ENCODE results near the gene TNRC6B.

TNRC6B gene

GRCh38 chr22:40244586-40244985 lies 66.9 kb downstream of the TNRC6B start:
- Histone ChIP-seq H3K4me1 (ENCODE audit: low read length) (peaks cover 5% of the 10 kb centered on the region), H2AFZ (ENCODE audit: low read length) (no peak overlapping the region), H3K36me3 (replicated peaks; ENCODE audit: insufficient read depth, low read length) (no peaks in the 10 kb centered on the region; the same call in 1 of the 2 replicates), H3K4me2 (ENCODE audit: low read depth, low read length) (no peak overlapping the region), H3K9me2 (replicated peaks; ENCODE audit: insufficient read depth, low read length) (no peaks in the 10 kb centered on the region), H3K79me2 (ENCODE audit: low read length) (peaks cover 79% of the 10 kb centered on the region), H3K4me3 (ENCODE audit: low read length) (no peak overlapping the region), H3K27me3 (replicated peaks; ENCODE audit: insufficient read depth, low read length) (no peaks in the 10 kb centered on the region), H3K9me3 (replicated peaks; ENCODE audit: insufficient read depth, low read length) (no peaks in the 10 kb centered on the region), H4K20me1 (ENCODE audit: insufficient read depth, low read length) (no peaks in the 10 kb centered on the region), H3K27ac (ENCODE audit: low read length) (no peak overlapping the region), H3K9ac (ENCODE audit: low read length) (no peak overlapping the region), H3F3A (ENCODE audit: insufficient read depth, low read length) (no peaks in the 10 kb centered on the region)
- no peak for TF ChIP-seq EZH2phosphoT487 (IDR thresholded peaks at IDR 0.05; ENCODE audit: low read length)
- no peak for TF ChIP-seq EZH2 (optimal IDR thresholded peaks at IDR 0.05; ENCODE audit: low read depth, low read length)
- DNase-seq, result no peak

GRCh38 chr22:40247976-40248375 lies 70.3 kb downstream of the TNRC6B start:
- TF ChIP-seq CTCF (IDR thresholded peaks at IDR 0.05; ENCODE audit: low read length) (no peak), EZH2phosphoT487 (IDR thresholded peaks at IDR 0.05; ENCODE audit: low read length) (no peak), EZH2 (optimal IDR thresholded peaks at IDR 0.05; ENCODE audit: low read depth, low read length) (no peak)
- no peaks in the 10 kb centered on the region; the same call in 1 of the 2 replicates for H3K36me3 ChIP-seq (replicated peaks; ENCODE audit: insufficient read depth, low read length)

DNA sequence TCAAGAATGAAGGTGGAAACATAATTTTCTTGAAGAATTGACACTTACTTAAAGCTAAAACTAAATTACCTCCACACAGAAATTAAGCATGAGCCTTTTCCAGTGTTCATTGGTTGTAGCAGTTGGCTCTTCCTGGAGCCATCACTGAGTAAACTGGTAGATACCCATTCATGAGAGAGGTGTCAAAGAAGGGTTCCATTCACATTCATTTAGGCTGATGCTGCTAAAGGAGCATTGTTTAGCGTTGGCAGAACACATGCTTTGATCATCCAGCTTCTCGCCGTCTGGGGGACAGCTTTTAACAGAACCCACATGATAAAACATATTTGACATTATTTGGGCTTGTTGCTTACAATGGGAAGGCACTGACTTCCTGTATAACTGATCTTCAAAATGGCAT lies 71.6 kb downstream of the TNRC6B start:
- peaks cover 54% of the 10 kb centered on the region for H3K79me2 ChIP-seq (ENCODE audit: low read length)

More at GRCh38 chr22:40247976-40248375, 70.3 kb downstream of the TNRC6B start:
- H4K20me1 ChIP-seq (ENCODE audit: insufficient read depth, low read length), result no peaks in the 10 kb centered on the region
- no peaks in the 10 kb centered on the region for H3K9me2 ChIP-seq (replicated peaks; ENCODE audit: insufficient read depth, low read length)
- H3K27me3 ChIP-seq (replicated peaks; ENCODE audit: insufficient read depth, low read length), result no peaks in the 10 kb centered on the region
- H3K9me3 ChIP-seq (replicated peaks; ENCODE audit: insufficient read depth, low read length), result no peaks in the 10 kb centered on the region
- no peak overlapping the region for H2AFZ ChIP-seq (ENCODE audit: low read length)
- no peak overlapping the region for H3K9ac ChIP-seq (ENCODE audit: low read length)
- H3K4me1 ChIP-seq (ENCODE audit: low read length), result peaks cover 5% of the 10 kb centered on the region
- no peak overlapping the region for H3K4me3 ChIP-seq (ENCODE audit: low read length)
- H3K4me2 ChIP-seq (ENCODE audit: low read depth, low read length), result no peak overlapping the region
- no peak for DNase-seq
- H3K27ac ChIP-seq (ENCODE audit: low read length), result no peak overlapping the region
- H3K79me2 ChIP-seq (ENCODE audit: low read length), result peaks cover 58% of the 10 kb centered on the region
- no peaks in the 10 kb centered on the region for H3F3A ChIP-seq (ENCODE audit: insufficient read depth, low read length)

More for the DNA sequence above, 71.6 kb downstream of the TNRC6B start:
- H3K9me2 ChIP-seq (replicated peaks; ENCODE audit: insufficient read depth, low read length), result no peaks in the 10 kb centered on the region
- H3K27ac ChIP-seq (ENCODE audit: low read length), result no peak overlapping the region
- no peaks in the 10 kb centered on the region for H3K4me1 ChIP-seq (ENCODE audit: low read length)
- TF ChIP-seq EZH2phosphoT487 (IDR thresholded peaks at IDR 0.05; ENCODE audit: low read length), result no peak
- no peak for TF ChIP-seq EZH2 (optimal IDR thresholded peaks at IDR 0.05; ENCODE audit: low read depth, low read length)
- no peak for TF ChIP-seq CTCF (IDR thresholded peaks at IDR 0.05; ENCODE audit: low read length)
- no peaks in the 10 kb centered on the region for H4K20me1 ChIP-seq (ENCODE audit: insufficient read depth, low read length)
- H3K27me3 ChIP-seq (replicated peaks; ENCODE audit: insufficient read depth, low read length), result no peaks in the 10 kb centered on the region
- no peaks in the 10 kb centered on the region; the same call in 1 of the 2 replicates for H3K36me3 ChIP-seq (replicated peaks; ENCODE audit: insufficient read depth, low read length)
- no peaks in the 10 kb centered on the region for H3F3A ChIP-seq (ENCODE audit: insufficient read depth, low read length)
- H2AFZ ChIP-seq (ENCODE audit: low read length), result no peak overlapping the region
- no peak overlapping the region for H3K4me2 ChIP-seq (ENCODE audit: low read depth, low read length)
- no peak overlapping the region for H3K9ac ChIP-seq (ENCODE audit: low read length)
- no peaks in the 10 kb centered on the region for H3K9me3 ChIP-seq (replicated peaks; ENCODE audit: insufficient read depth, low read length)
- DNase-seq, result no peak
- no peak overlapping the region for H3K4me3 ChIP-seq (ENCODE audit: low read length)
